Thymus (tissue), 11 donors: Measurements from ENCODE around the gene RGMA. TPM values are rescaled to one million over a fixed set of nuclear protein-coding genes. Genes with fewer than 3 reads are reported as not detected.
A peak's percentile ranks its signal among the peaks of the same experiment; 100 is the strongest.

ENCODE experiments used
- DNase-seq, 9 donors: peaks; one replicate each; pipeline ENCODE4 v3.0.0-alpha.2; 2013; ENCODE audit warnings: low spot score in 9 of 9, low read depth in 6 of 9, missing footprints in 1 of 9
- H3K27ac ChIP-seq, 2 donors: one replicate each; pipeline ENCODE4 v1.5.1; 2013; ENCODE audit warnings: control low read depth in 1 of 2, low read depth in 1 of 2, low read length in 1 of 2, mild to moderate bottlenecking in 1 of 2, moderate library complexity in 1 of 2
- H3K27me3 ChIP-seq, 2 donors: one replicate each; pipeline ENCODE4 v1.5.1; 2013; ENCODE audit warnings: low read length in 1 of 2; ENCODE audit not compliant: control insufficient read depth in 2 of 2, insufficient read depth in 1 of 2
- H3K36me3 ChIP-seq, 2 donors: one replicate each; pipeline ENCODE4 v1.5.1; 2013; ENCODE audit warnings: low read length in 1 of 2, mild to moderate bottlenecking in 1 of 2, moderate library complexity in 1 of 2; ENCODE audit not compliant: control insufficient read depth in 2 of 2, insufficient read depth in 2 of 2
- H3K4me1 ChIP-seq, 2 donors: one replicate each; pipeline ENCODE4 v1.5.1; 2013; ENCODE audit warnings: low read length in 2 of 2; ENCODE audit not compliant: control insufficient read depth in 2 of 2, insufficient read depth in 2 of 2
- H3K4me3 ChIP-seq, 2 donors: one replicate each; pipeline ENCODE4 v1.5.1; 2013; ENCODE audit warnings: low read length in 2 of 2, control low read depth in 1 of 2, mild to moderate bottlenecking in 1 of 2
- H3K9me3 ChIP-seq, 2 donors: one replicate each; pipeline ENCODE4 v1.5.1; 2013; ENCODE audit warnings: low read length in 1 of 2, mild to moderate bottlenecking in 1 of 2; ENCODE audit not compliant: control insufficient read depth in 2 of 2, insufficient read depth in 1 of 2
- WGBS: extraction: QIAGEN DNeasy Blood & Tissue Kit; methylation state at CpG from one replicate; pipeline ENCODE4 v1.1.7; 2013; 5-methylcytosine and 5-hydroxymethylcytosine counted together
- polyA plus RNA-seq: library from polyadenylated mRNA; stranded (reverse); fragments of 200-250 nt; gene quantifications from one replicate; pipeline ENCODE4 v1.2.3, GENCODE V29; 2013
- total RNA-seq: library from RNA; stranded (reverse); fragments of 120-200 nt; gene quantifications from one replicate; pipeline ENCODE4 v1.2.4, GENCODE V29; 2013
- donor health status: healthy.

Gene RGMA
- total and polyA plus RNA-seq, 2 donors: 0.76 to 5.7 TPM

GRCh38 chr15:93086791-93087190, 2.2 kb downstream of the RGMA start:
- no peak overlapping the region for H3K4me3 ChIP-seq
- H3K4me1 ChIP-seq: peaks cover 7 to 14% of the 10 kb centered on the region in 2 donors
- no peaks in the 10 kb centered on the region for H3K9me3 ChIP-seq
- H3K27ac ChIP-seq: no peak overlapping the region
- H3K36me3 ChIP-seq: no peaks in the 10 kb centered on the region
- DNase-seq: no peak
- 92% methylated on average over 2 of the region's 2 CpGs for WGBS
- H3K27me3 ChIP-seq: peaks cover 28 to 61% of the 10 kb centered on the region in 2 donors

GRCh38 chr15:93085692-93086091, 3.3 kb downstream of the RGMA start:
- Histone ChIP-seq H3K9me3 (no peaks in the 10 kb centered on the region), H3K36me3 (no peaks in the 10 kb centered on the region), H3K4me3 (no peak overlapping the region), H3K4me1 (peaks cover 7 to 14% of the 10 kb centered on the region in 2 donors), H3K27me3 (peaks cover 28 to 54% of the 10 kb centered on the region in 2 donors), H3K27ac (no peak overlapping the region)
- DNase-seq: no peak
- WGBS: 96% methylated on average over 1 of the region's 1 CpG

GRCh38 chr15:93082861-93083260, 6.2 kb downstream of the RGMA start:
- peaks cover 3 to 38% of the 10 kb centered on the region in 2 donors for H3K27me3 ChIP-seq
- no peak for DNase-seq
- H3K4me1 ChIP-seq: peaks cover 0 to 5% of the 10 kb centered on the region in 2 donors

GRCh38 chr15:93081399-93081798, 7.6 kb downstream of the RGMA start:
- H3K4me1 ChIP-seq: no peaks in the 10 kb centered on the region
- peaks cover 0 to 39% of the 10 kb centered on the region in 2 donors for H3K27me3 ChIP-seq

More at GRCh38 chr15:93082861-93083260, 6.2 kb downstream of the RGMA start:
- no peak overlapping the region for H3K27ac ChIP-seq
- H3K36me3 ChIP-seq: no peaks in the 10 kb centered on the region
- H3K4me3 ChIP-seq: no peak overlapping the region
- no peaks in the 10 kb centered on the region for H3K9me3 ChIP-seq
- WGBS: 96% methylated on average over 3 of the region's 3 CpGs

GRCh38 chr15:93080451-93080850, 8.6 kb downstream of the RGMA start:
- Histone ChIP-seq H3K27me3 (peaks cover 0 to 38% of the 10 kb centered on the region in 2 donors), H3K36me3 (no peaks in the 10 kb centered on the region), H3K27ac (no peak overlapping the region), H3K4me3 (no peak overlapping the region), H3K9me3 (no peaks in the 10 kb centered on the region), H3K4me1 (no peaks in the 10 kb centered on the region)
- DNase-seq: no peak
- WGBS: 91% methylated on average over 6 of the region's 6 CpGs

More at GRCh38 chr15:93081399-93081798, 7.6 kb downstream of the RGMA start:
- Histone ChIP-seq H3K9me3 (no peaks in the 10 kb centered on the region), H3K4me3 (no peak overlapping the region), H3K27ac (no peak overlapping the region), H3K36me3 (no peaks in the 10 kb centered on the region)
- no peak for DNase-seq
- 98% methylated on average over 5 of the region's 5 CpGs for WGBS

GRCh38 chr15:93076875-93077274, 12.1 kb downstream of the RGMA start:
- Histone ChIP-seq H3K27ac (no peak overlapping the region), H3K4me3 (no peak overlapping the region), H3K9me3 (no peaks in the 10 kb centered on the region), H3K27me3 (peaks cover 29 to 65% of the 10 kb centered on the region in 2 donors), H3K4me1 (peaks cover 7 to 12% of the 10 kb centered on the region in 2 donors), H3K36me3 (no peaks in the 10 kb centered on the region)
- DNase-seq: no peak
- WGBS: 94% methylated on average over 5 of the region's 5 CpGs

- Histone ChIP-seq H3K27ac (no peak overlapping the region), H3K9me3 (no peaks in the 10 kb centered on the region)
- WGBS: 100% methylated on average over 1 of the region's 1 CpG
These were observed 12.8 kb downstream of the RGMA start for GRCh38 chr15:93076217-93076616.

GRCh38 chr15:93074599-93074998, 14.4 kb downstream of the RGMA start:
- 97% methylated on average over 13 of the region's 13 CpGs for WGBS
- no peak for DNase-seq
- no peaks in the 10 kb centered on the region for H3K36me3 ChIP-seq
- peaks cover 7 to 15% of the 10 kb centered on the region in 2 donors for H3K4me1 ChIP-seq
- no peaks in the 10 kb centered on the region for H3K9me3 ChIP-seq
- no peak overlapping the region for H3K27ac ChIP-seq
- no peak overlapping the region for H3K4me3 ChIP-seq
- peaks cover 41 to 77% of the 10 kb centered on the region in 2 donors for H3K27me3 ChIP-seq

More at GRCh38 chr15:93076217-93076616, 12.8 kb downstream of the RGMA start:
- Histone ChIP-seq H3K4me3 (no peak overlapping the region), H3K27me3 (peaks cover 35 to 71% of the 10 kb centered on the region in 2 donors), H3K4me1 (peaks cover 7 to 15% of the 10 kb centered on the region in 2 donors), H3K36me3 (no peaks in the 10 kb centered on the region)
- DNase-seq: no peak

- Histone ChIP-seq H3K36me3 (no peaks in the 10 kb centered on the region), H3K4me3 (peak overlapping the region in 1 of 2 donors; percentile 35), H3K27ac (no peak overlapping the region), H3K4me1 (peaks cover 7 to 15% of the 10 kb centered on the region in 2 donors), H3K9me3 (no peaks in the 10 kb centered on the region), H3K27me3 (peaks cover 41 to 75% of the 10 kb centered on the region in 2 donors)
- 18% methylated on average over 30 of the region's 30 CpGs for WGBS
- DNase-seq: peak in 1 of 9 donors; percentile 35
These were observed 15.5 kb downstream of the RGMA start for GRCh38 chr15:93073465-93073952.
